A673 (cell line): ENCODE measurements around the gene CPM. TPM values are rescaled to one million over a fixed set of nuclear protein-coding genes. Genes with fewer than 3 reads are reported as not detected.

Source experiments
- BruUV-seq: library from RNA; stranded (reverse); fragments of 400-500 nt; replicated peaks from 2 replicates; lab custom pipeline; 2021; lab: Mats Ljungman, UMichigan
- CTCF ChIA-PET: fragments of 300-600 bp; sonication (Branson Sonifier 250); formaldehyde crosslinking; loops from one replicate; lab custom pipeline; 2022; ENCODE audit warnings: antibody characterized with exemption; lab: Charles Lee
- POLR2A ChIA-PET: fragments of 300-600 bp; sonication (Branson Sonifier 250); formaldehyde crosslinking; loops from one replicate; lab custom pipeline; 2022; ENCODE audit warnings: antibody characterized with exemption; ENCODE audit not compliant: low non-redundant PET; lab: Charles Lee
- DNase-seq: peaks from one replicate; pipeline ENCODE4 v3.0.0-alpha.2; 2015; ENCODE audit warnings: low spot score
- H3K27ac ChIP-seq: fragments of 200-600 bp; sonication (generic); 2 replicates; pipeline ENCODE4 v1.5.1; 2016; ENCODE audit warnings: mixed run types, low read depth, mild to moderate bottlenecking, mixed read lengths, antibody characterized with exemption, low read length; ENCODE audit not compliant: poor library complexity, severe bottlenecking
- H3K27me3 ChIP-seq: fragments of 200-600 bp; sonication (generic); replicated peaks from 2 replicates; pipeline ENCODE4 v1.6.1; 2017; ENCODE audit warnings: mixed run types, low read depth, mild to moderate bottlenecking, mixed read lengths, antibody characterized with exemption, low read length; ENCODE audit not compliant: insufficient read depth, poor library complexity
- H3K36me3 ChIP-seq: fragments of 200-600 bp; sonication (generic); 2 replicates; pipeline ENCODE4 v1.6.1; 2016; ENCODE audit warnings: mixed run types, mild to moderate bottlenecking, mixed read lengths, antibody characterized with exemption, low read length; ENCODE audit not compliant: insufficient read depth, poor library complexity, severe bottlenecking
- H3K4me1 ChIP-seq: fragments of 200-600 bp; sonication (generic); 2 replicates; pipeline ENCODE4 v1.6.1; 2017; ENCODE audit warnings: mixed run types, mild to moderate bottlenecking, mixed read lengths, antibody characterized with exemption, low read length; ENCODE audit not compliant: insufficient read depth, poor library complexity, severe bottlenecking
- H3K4me3 ChIP-seq: fragments of 200-600 bp; sonication (generic); 2 replicates; pipeline ENCODE4 v1.5.1; 2016; ENCODE audit warnings: low read depth, mixed run types, mild to moderate bottlenecking, mixed read lengths, low read length; ENCODE audit not compliant: poor library complexity, severe bottlenecking
- H3K9me3 ChIP-seq: fragments of 200-600 bp; sonication (generic); 2 replicates; pipeline ENCODE4 v1.6.1; 2016; ENCODE audit warnings: mixed run types, low read depth, mild to moderate bottlenecking, mixed read lengths, antibody characterized with exemption, low read length; ENCODE audit not compliant: poor library complexity, severe bottlenecking
- EZH2 ChIP-seq: fragments of 200-600 bp; sonication (generic); IDR thresholded peaks from 2 replicates; pipeline ENCODE4 v1.6.1; 2017; ENCODE audit warnings: borderline replicate concordance, low read depth, mild to moderate bottlenecking, mixed read lengths, antibody characterized with exemption, low read length; ENCODE audit not compliant: poor library complexity, severe bottlenecking
- intact Hi-C: fragments of 100-400 bp; cut with micrococcal nuclease; formaldehyde crosslinking; loops from one replicate; pipeline ENCODE4 v1.10.0; 2022; ENCODE audit not compliant: unreplicated experiment
- total RNA-seq: library from RNA; stranded (reverse); gene quantifications from 2 replicates; pipeline ENCODE4 v1.2.3, GENCODE V29; 2021
- TF ChIP-seq, protein P1 (sequence below): fragments of 300-800, 200-600 bp; sonication (generic); conservative IDR thresholded peaks from 2 replicates; pipeline ENCODE4 v1.5.1; 2017; ENCODE audit warnings: low read depth, mild to moderate bottlenecking, antibody characterized with exemption, low read length, moderate library complexity, mixed read lengths

CPM gene
- total RNA-seq, 1 experiment from 2014 or later: 0.84 TPM

DNA sequence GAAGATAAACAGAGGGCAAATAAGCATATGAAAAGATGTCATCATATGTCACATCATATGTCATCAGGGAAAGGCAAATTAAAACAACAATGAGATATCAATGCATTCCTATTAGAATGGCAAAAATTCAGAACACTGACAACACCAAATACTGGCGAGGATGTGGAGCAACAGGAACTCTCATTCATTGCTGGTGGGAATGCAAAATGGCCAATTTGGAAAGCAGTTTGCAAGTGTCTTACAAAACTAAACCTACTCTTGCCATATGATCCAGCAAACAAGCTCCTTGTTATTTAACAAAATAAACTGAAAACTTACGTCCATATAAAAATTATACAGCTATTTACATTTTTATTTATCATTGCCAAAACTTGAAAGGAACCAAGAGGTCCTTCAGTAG is 32.7 kb downstream of the CPM start:
- POLR2A ChIA-PET: no interaction called here
- intact Hi-C loops: no loop called here

DNA sequence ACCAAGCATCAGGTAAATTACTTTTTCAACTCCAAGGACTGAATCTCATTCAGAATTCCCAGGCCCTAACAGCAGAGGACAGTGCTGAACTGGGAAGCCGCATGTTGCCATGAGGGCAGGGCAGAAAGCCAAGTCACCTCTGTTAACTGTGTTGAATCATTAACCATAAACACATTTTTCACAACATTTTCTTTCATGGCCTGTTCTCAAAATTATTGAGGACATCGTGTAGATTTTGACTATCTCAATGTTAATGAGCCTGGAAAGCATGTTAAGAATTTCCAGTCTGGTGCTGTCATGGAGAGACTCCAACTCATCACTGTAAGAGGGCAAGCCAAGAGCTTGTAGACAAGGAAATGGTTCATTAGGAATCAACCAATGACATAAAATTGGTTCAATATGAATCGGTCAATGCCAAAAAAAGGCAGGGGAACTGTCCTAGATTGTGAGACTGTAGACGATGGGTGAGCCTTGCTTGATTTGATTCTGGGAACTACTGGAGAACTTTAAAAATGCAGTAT is 33.7 kb downstream of the CPM start:
- intact Hi-C loops: no loop called here
- peak; percentile 61 for DNase-seq
- Histone ChIP-seq H3K9me3 (no peaks in the 10 kb centered on the region), H3K4me3 (no peak overlapping the region), H3K27me3 (no peaks in the 10 kb centered on the region), H3K4me1 (peaks cover 28% of the 10 kb centered on the region), H3K27ac (no peak overlapping the region), H3K36me3 (no peaks in the 10 kb centered on the region)
- no TSS peak for BruUV-seq
- ChIA-PET POLR2A (no interaction called here), CTCF (no interaction called here)
- TF ChIP-seq, protein P1, sequence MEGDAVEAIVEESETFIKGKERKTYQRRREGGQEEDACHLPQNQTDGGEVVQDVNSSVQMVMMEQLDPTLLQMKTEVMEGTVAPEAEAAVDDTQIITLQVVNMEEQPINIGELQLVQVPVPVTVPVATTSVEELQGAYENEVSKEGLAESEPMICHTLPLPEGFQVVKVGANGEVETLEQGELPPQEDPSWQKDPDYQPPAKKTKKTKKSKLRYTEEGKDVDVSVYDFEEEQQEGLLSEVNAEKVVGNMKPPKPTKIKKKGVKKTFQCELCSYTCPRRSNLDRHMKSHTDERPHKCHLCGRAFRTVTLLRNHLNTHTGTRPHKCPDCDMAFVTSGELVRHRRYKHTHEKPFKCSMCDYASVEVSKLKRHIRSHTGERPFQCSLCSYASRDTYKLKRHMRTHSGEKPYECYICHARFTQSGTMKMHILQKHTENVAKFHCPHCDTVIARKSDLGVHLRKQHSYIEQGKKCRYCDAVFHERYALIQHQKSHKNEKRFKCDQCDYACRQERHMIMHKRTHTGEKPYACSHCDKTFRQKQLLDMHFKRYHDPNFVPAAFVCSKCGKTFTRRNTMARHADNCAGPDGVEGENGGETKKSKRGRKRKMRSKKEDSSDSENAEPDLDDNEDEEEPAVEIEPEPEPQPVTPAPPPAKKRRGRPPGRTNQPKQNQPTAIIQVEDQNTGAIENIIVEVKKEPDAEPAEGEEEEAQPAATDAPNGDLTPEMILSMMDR: peak; percentile 37; the same call in 1 of the 2 replicates
- no peak for TF ChIP-seq EZH2

More for the DNA sequence above, 32.7 kb downstream of the CPM start:
- Histone ChIP-seq H3K4me1 (peaks cover 28% of the 10 kb centered on the region), H3K9me3 (no peaks in the 10 kb centered on the region), H3K4me3 (no peak overlapping the region), H3K36me3 (no peaks in the 10 kb centered on the region), H3K27ac (no peak overlapping the region), H3K27me3 (no peaks in the 10 kb centered on the region)
- no TSS peak for BruUV-seq
- TF ChIP-seq, protein P1: no peak
- TF ChIP-seq EZH2: no peak
- CTCF ChIA-PET: interaction anchor here (0.6 kb wide), 1 partner anchor 197 kb away, joined by 3 read pairs; no protein-coding TSS in a partner anchor
- DNase-seq: no peak

- ChIA-PET CTCF (interaction anchor here (0.7 kb wide), 1 partner anchor 61 kb away, joined by 3 read pairs; no protein-coding TSS in a partner anchor), POLR2A (no interaction called here)
- Histone ChIP-seq H3K36me3 (no peaks in the 10 kb centered on the region), H3K4me3 (no peak overlapping the region), H3K27me3 (no peaks in the 10 kb centered on the region), H3K4me1 (peaks cover 28% of the 10 kb centered on the region), H3K27ac (no peak overlapping the region), H3K9me3 (no peaks in the 10 kb centered on the region)
- intact Hi-C loops: no loop called here
- no peak for TF ChIP-seq EZH2
- TF ChIP-seq, protein P1: no peak
- peak; percentile 48 for DNase-seq
- BruUV-seq: no TSS peak
Measured at GRCh38 chr12:68896881-68897540, 36.0 kb downstream of the CPM start.
